ENCODE results near the gene NEK11.

The NEK11 gene, protein sequence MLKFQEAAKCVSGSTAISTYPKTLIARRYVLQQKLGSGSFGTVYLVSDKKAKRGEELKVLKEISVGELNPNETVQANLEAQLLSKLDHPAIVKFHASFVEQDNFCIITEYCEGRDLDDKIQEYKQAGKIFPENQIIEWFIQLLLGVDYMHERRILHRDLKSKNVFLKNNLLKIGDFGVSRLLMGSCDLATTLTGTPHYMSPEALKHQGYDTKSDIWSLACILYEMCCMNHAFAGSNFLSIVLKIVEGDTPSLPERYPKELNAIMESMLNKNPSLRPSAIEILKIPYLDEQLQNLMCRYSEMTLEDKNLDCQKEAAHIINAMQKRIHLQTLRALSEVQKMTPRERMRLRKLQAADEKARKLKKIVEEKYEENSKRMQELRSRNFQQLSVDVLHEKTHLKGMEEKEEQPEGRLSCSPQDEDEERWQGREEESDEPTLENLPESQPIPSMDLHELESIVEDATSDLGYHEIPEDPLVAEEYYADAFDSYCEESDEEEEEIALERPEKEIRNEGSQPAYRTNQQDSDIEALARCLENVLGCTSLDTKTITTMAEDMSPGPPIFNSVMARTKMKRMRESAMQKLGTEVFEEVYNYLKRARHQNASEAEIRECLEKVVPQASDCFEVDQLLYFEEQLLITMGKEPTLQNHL

GRCh38 chr3:131026321-131027151 lies at the start of gene NEK11, which contains the start of gene ASTE1:
NEK11 (plus strand) TSS chr3:131026877; CDS start chr3:131029709, 2,832 bp downstream.
ASTE1 (minus strand) TSS chr3:131026825; CDS start chr3:131025306, 1,519 bp downstream.
- Histone ChIP-seq H3K9me3 (ENCODE audit: control insufficient read depth, insufficient read depth, low read length) (no peaks in the 10 kb centered on the region), H3K9ac (ENCODE audit: low read depth, low read length) (peak within 1 kb of the TSS; percentile 71), H3K4me1 (ENCODE audit: insufficient read depth, low read length) (no peaks in the 10 kb centered on the region), H3K36me3 (ENCODE audit: insufficient read depth, low read length) (no peaks in the 10 kb centered on the region)

DNA sequence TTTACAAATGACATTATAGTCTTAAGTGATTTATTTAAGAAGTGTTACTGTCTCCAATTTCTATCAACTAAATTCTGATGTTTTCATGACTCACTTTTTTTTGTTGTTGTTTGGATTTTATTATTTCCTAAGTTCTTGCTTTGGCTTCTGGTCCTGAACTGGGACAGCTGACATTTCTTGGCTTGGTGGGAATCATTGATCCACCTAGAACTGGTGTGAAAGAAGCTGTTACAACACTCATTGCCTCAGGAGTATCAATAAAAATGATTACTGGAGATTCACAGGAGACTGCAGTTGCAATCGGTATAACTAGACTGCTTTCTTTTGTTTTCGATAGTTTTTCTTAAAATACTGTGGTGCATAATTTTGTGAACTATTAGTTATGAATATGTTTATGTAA lies 47.6 kb upstream of the NEK11 start:
- Histone ChIP-seq H3K9me3 (ENCODE audit: control insufficient read depth, insufficient read depth, low read length) (no peaks in the 10 kb centered on the region), H3K36me3 (ENCODE audit: insufficient read depth, low read length) (0 out of 2 replicates have a peak, but pooled peaks cover 3% of the 10 kb centered on the region), H3K9ac (ENCODE audit: low read depth, low read length) (no peak overlapping the region), H3K4me1 (ENCODE audit: insufficient read depth, low read length) (no peaks in the 10 kb centered on the region; the same call in 1 of the 2 replicates)

GRCh38 chr3:130981469-130981868 lies 45.2 kb upstream of the NEK11 start:
- H3K36me3 ChIP-seq (ENCODE audit: insufficient read depth, low read length): no peaks in the 10 kb centered on the region
- no peaks in the 10 kb centered on the region for H3K9me3 ChIP-seq (ENCODE audit: control insufficient read depth, insufficient read depth, low read length)
- no peak overlapping the region for H3K9ac ChIP-seq (ENCODE audit: low read depth, low read length)
- no peaks in the 10 kb centered on the region for H3K4me1 ChIP-seq (ENCODE audit: insufficient read depth, low read length)

- no peaks in the 10 kb centered on the region for H3K36me3 ChIP-seq (ENCODE audit: insufficient read depth, low read length)
- no peaks in the 10 kb centered on the region for H3K4me1 ChIP-seq (ENCODE audit: insufficient read depth, low read length)
- H3K9ac ChIP-seq (ENCODE audit: low read depth, low read length): no peak overlapping the region
- H3K9me3 ChIP-seq (ENCODE audit: control insufficient read depth, insufficient read depth, low read length): no peaks in the 10 kb centered on the region
These were observed 36.4 kb upstream of the NEK11 start for GRCh38 chr3:130990282-130990681.

GRCh38 chr3:130991126-130991525 lies 35.6 kb upstream of the NEK11 start:
- no peaks in the 10 kb centered on the region for H3K36me3 ChIP-seq (ENCODE audit: insufficient read depth, low read length)

DNA sequence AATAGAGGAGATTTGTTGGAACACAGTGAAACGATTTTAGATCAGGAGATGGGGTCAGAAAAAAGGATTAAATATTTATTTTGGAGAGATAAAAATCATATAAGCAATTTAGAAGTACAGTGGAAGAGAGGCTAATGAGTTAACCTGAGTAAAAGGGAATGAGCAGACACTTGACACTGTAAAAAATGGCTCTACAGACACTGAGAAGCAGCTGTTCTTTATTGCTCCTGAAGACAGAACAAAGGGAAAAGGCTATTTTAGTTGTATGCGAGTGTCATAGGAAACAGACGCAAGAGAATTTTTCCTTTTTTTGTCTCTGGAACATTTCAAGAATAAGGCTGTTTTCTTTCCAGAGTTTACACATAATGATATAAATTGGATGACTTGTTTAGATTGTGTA lies 34.3 kb upstream of the NEK11 start:
- Histone ChIP-seq H3K36me3 (ENCODE audit: insufficient read depth, low read length) (no peaks in the 10 kb centered on the region), H3K9me3 (ENCODE audit: control insufficient read depth, insufficient read depth, low read length) (no peaks in the 10 kb centered on the region), H3K9ac (ENCODE audit: low read depth, low read length) (no peak overlapping the region), H3K4me1 (ENCODE audit: insufficient read depth, low read length) (no peaks in the 10 kb centered on the region)

More at GRCh38 chr3:130991126-130991525, 35.6 kb upstream of the NEK11 start:
- Histone ChIP-seq H3K4me1 (ENCODE audit: insufficient read depth, low read length) (no peaks in the 10 kb centered on the region), H3K9ac (ENCODE audit: low read depth, low read length) (no peak overlapping the region), H3K9me3 (ENCODE audit: control insufficient read depth, insufficient read depth, low read length) (no peaks in the 10 kb centered on the region)

- no peaks in the 10 kb centered on the region for H3K4me1 ChIP-seq (ENCODE audit: insufficient read depth, low read length)
- H3K9me3 ChIP-seq (ENCODE audit: control insufficient read depth, insufficient read depth, low read length): no peaks in the 10 kb centered on the region
- H3K9ac ChIP-seq (ENCODE audit: low read depth, low read length): no peak overlapping the region
- H3K36me3 ChIP-seq (ENCODE audit: insufficient read depth, low read length): no peaks in the 10 kb centered on the region
These were observed 29.4 kb upstream of the NEK11 start for GRCh38 chr3:130997289-130997688.

DNA sequence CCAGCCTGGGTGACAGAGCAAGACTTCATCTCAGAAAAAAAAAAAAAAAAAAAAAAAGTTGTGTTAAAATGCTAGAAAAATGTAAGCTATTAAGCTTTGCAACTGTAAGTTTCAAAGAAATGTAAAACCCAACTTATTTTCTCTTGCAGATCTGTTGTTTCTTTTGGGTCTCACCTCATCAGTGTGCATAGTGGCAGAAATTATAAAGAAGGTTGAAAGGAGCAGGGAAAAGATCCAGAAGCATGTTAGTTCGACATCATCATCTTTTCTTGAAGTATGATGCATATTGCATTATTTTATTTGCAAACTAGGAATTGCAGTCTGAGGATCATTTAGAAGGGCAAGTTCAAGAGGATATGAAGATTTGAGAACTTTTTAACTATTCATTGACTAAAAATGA lies 25.6 kb upstream of the NEK11 start:
- H3K9ac ChIP-seq (ENCODE audit: low read depth, low read length): no peak overlapping the region
- H3K36me3 ChIP-seq (ENCODE audit: insufficient read depth, low read length): no peaks in the 10 kb centered on the region
- H3K4me1 ChIP-seq (ENCODE audit: insufficient read depth, low read length): no peaks in the 10 kb centered on the region
- no peaks in the 10 kb centered on the region for H3K9me3 ChIP-seq (ENCODE audit: control insufficient read depth, insufficient read depth, low read length)

GRCh38 chr3:131004603-131005002 lies 22.1 kb upstream of the NEK11 start:
- no peaks in the 10 kb centered on the region for H3K9me3 ChIP-seq (ENCODE audit: control insufficient read depth, insufficient read depth, low read length)
- no peaks in the 10 kb centered on the region for H3K36me3 ChIP-seq (ENCODE audit: insufficient read depth, low read length)
- H3K4me1 ChIP-seq (ENCODE audit: insufficient read depth, low read length): no peaks in the 10 kb centered on the region
- H3K9ac ChIP-seq (ENCODE audit: low read depth, low read length): no peak overlapping the region

DNA sequence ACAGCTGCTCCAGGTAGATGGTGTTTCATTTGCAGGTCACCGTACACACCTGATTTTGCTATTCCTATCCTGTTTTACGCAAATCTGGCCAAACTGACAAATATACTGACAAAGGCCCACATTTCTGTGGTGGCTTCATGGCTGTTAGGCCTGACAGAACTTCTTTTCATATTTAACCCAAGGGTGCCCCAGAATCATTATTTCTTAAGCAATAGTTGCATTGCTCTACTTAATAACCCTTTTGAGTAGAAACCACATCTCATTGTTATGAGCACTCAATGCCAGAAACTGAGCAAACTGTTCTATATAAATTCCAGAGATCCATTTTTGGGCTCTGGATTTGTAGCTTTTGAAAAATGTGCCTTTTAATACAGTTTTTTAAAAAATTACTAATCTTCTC lies 19.4 kb upstream of the NEK11 start:
- Histone ChIP-seq H3K36me3 (ENCODE audit: insufficient read depth, low read length) (no peaks in the 10 kb centered on the region; the same call in 1 of the 2 replicates), H3K4me1 (ENCODE audit: insufficient read depth, low read length) (no peaks in the 10 kb centered on the region), H3K9ac (ENCODE audit: low read depth, low read length) (no peak overlapping the region), H3K9me3 (ENCODE audit: control insufficient read depth, insufficient read depth, low read length) (no peaks in the 10 kb centered on the region)

- no peaks in the 10 kb centered on the region for H3K9me3 ChIP-seq (ENCODE audit: control insufficient read depth, insufficient read depth, low read length)
- H3K4me1 ChIP-seq (ENCODE audit: insufficient read depth, low read length): no peaks in the 10 kb centered on the region
- no peaks in the 10 kb centered on the region; the same call in 1 of the 2 replicates for H3K36me3 ChIP-seq (ENCODE audit: insufficient read depth, low read length)
- no peak overlapping the region for H3K9ac ChIP-seq (ENCODE audit: low read depth, low read length)
These were observed 18.9 kb upstream of the NEK11 start for GRCh38 chr3:131007782-131008181.

DNA sequence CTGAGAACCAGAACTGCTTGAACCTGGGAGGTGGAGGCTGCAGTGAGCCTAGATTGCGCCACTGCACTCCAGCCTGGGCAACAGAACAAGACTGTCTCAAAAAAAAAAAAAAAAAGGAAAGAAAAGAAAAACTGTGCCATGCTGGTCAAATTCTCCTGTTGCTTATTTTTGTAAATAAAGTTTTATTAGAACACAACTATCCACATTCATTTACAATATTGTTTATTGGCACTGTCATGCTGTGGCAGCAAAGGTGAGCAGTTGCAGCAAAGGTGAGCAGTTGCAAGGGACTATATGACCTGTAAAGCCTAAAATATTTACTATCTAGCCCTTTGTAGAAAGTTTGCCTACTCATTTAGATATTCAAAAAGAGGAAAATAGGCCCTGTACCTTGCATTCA lies 18.4 kb upstream of the NEK11 start:
- no peak overlapping the region for H3K9ac ChIP-seq (ENCODE audit: low read depth, low read length)
- no peaks in the 10 kb centered on the region for H3K9me3 ChIP-seq (ENCODE audit: control insufficient read depth, insufficient read depth, low read length)
- no peaks in the 10 kb centered on the region; the same call in 1 of the 2 replicates for H3K36me3 ChIP-seq (ENCODE audit: insufficient read depth, low read length)
- no peaks in the 10 kb centered on the region for H3K4me1 ChIP-seq (ENCODE audit: insufficient read depth, low read length)

DNA sequence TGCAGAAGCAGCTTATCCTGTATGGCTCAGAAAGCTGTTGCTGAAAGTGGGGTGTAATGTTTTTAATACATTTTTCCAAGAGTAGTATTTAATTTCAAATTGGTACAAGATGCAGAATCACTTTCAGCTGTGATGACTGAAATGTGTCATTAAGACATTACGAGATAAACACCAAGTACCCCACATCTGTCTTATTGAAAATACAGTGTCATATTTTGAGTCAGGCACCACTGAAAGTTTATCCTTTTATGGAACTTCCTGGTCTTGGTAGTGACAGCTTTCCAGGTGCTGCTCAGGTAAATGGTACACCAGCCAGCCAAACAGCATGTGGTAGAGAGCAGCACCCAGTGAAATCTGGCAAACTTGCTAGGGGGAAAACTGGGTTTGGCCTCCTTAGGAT lies 17.0 kb upstream of the NEK11 start:
- Histone ChIP-seq H3K9me3 (ENCODE audit: control insufficient read depth, insufficient read depth, low read length) (no peaks in the 10 kb centered on the region), H3K4me1 (ENCODE audit: insufficient read depth, low read length) (no peaks in the 10 kb centered on the region), H3K36me3 (ENCODE audit: insufficient read depth, low read length) (no peaks in the 10 kb centered on the region; the same call in 1 of the 2 replicates), H3K9ac (ENCODE audit: low read depth, low read length) (no peak overlapping the region)

- no peaks in the 10 kb centered on the region for H3K9me3 ChIP-seq (ENCODE audit: control insufficient read depth, insufficient read depth, low read length)
- H3K4me1 ChIP-seq (ENCODE audit: insufficient read depth, low read length): no peaks in the 10 kb centered on the region
- H3K9ac ChIP-seq (ENCODE audit: low read depth, low read length): no peak overlapping the region
- peaks cover 3% of the 10 kb centered on the region for H3K36me3 ChIP-seq (ENCODE audit: insufficient read depth, low read length)
These were observed 7.7 kb upstream of the NEK11 start for GRCh38 chr3:131018970-131019369.

Measured in ES-I3 (cell line).